HL-60 (cell line): ENCODE results near the gene HSP90AA1.

ENCODE experiments used
- DNase-seq, 2 experiments: peaks; one replicate each; pipeline ENCODE4 v3.0.0-alpha.2; 2010 to 2020; ENCODE audit warnings: low read depth in 1 of 2, low spot score in 1 of 2
- H3K27ac ChIP-seq: fragments of 250-450 bp; sonication (Bioruptor Pico); replicated peaks from 2 replicates; pipeline ENCODE4 v1.5.1; 2020; ENCODE audit warnings: mild to moderate bottlenecking, moderate library complexity
- H3K27me3 ChIP-seq: fragments of 250-450 bp; sonication (Bioruptor Pico); 2 replicates; pipeline ENCODE4 v1.5.1; 2021; ENCODE audit warnings: mild to moderate bottlenecking, moderate library complexity; ENCODE audit not compliant: insufficient read depth, poor library complexity, severe bottlenecking
- H3K4me3 ChIP-seq: replicated peaks from 2 replicates; pipeline ENCODE4 v1.5.1; 2011; ENCODE audit warnings: mild to moderate bottlenecking, control low read depth, low read length; ENCODE audit not compliant: insufficient read depth
- GABPA ChIP-seq: IDR thresholded peaks from 2 replicates; pipeline ENCODE4 v1.6.1; 2012; ENCODE audit warnings: low read depth
- POLR2AphosphoS5 ChIP-seq: IDR thresholded peaks from 2 replicates; pipeline ENCODE4 v1.6.1; 2012; ENCODE audit warnings: low read depth
- SPI1 ChIP-seq: IDR thresholded peaks from 2 replicates; pipeline ENCODE4 v1.6.1; 2012; ENCODE audit warnings: low read depth, mild to moderate bottlenecking, borderline replicate concordance
- TF ChIP-seq, protein P1 (sequence below): IDR thresholded peaks from one replicate; pipeline ENCODE4 v1.5.1; 2011; ENCODE audit warnings: low read length, control low read depth, inconsistent platforms; ENCODE audit not compliant: insufficient read depth
- TF ChIP-seq, protein P2 (sequence below): IDR thresholded peaks from 2 replicates; pipeline ENCODE4 v1.6.1; 2012; ENCODE audit warnings: low read depth; ENCODE audit not compliant: insufficient replicate concordance

The HSP90AA1 gene

DNA sequence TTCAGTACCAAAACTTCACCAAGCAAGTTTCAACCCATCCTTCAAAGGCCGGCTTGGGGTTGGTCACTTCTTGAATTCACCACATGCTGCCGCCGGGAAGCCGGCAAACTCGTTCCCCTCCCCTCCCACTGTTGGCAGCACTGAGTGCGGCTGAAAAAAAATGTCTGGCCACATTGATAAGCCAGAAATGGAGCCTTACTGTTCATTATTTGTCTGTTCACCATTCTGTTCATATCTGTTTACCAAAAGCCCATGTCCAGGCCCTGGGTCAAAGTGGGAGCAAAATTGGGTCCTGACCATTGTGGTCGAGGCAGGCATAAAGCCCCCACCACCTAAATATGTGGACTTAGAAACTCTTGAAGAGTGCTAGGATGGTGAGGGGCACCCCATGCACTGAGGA is 7.3 kb upstream of the HSP90AA1 start:
- H3K27me3 ChIP-seq = no peaks in the 10 kb centered on the region
- H3K27ac ChIP-seq = no peak overlapping the region
- H3K4me3 ChIP-seq = no peak overlapping the region
- no peak for DNase-seq
- TF ChIP-seq, protein P1, sequence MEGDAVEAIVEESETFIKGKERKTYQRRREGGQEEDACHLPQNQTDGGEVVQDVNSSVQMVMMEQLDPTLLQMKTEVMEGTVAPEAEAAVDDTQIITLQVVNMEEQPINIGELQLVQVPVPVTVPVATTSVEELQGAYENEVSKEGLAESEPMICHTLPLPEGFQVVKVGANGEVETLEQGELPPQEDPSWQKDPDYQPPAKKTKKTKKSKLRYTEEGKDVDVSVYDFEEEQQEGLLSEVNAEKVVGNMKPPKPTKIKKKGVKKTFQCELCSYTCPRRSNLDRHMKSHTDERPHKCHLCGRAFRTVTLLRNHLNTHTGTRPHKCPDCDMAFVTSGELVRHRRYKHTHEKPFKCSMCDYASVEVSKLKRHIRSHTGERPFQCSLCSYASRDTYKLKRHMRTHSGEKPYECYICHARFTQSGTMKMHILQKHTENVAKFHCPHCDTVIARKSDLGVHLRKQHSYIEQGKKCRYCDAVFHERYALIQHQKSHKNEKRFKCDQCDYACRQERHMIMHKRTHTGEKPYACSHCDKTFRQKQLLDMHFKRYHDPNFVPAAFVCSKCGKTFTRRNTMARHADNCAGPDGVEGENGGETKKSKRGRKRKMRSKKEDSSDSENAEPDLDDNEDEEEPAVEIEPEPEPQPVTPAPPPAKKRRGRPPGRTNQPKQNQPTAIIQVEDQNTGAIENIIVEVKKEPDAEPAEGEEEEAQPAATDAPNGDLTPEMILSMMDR = no peak
- no peak for TF ChIP-seq SPI1
- TF ChIP-seq GABPA = no peak
- TF ChIP-seq, protein P2, sequence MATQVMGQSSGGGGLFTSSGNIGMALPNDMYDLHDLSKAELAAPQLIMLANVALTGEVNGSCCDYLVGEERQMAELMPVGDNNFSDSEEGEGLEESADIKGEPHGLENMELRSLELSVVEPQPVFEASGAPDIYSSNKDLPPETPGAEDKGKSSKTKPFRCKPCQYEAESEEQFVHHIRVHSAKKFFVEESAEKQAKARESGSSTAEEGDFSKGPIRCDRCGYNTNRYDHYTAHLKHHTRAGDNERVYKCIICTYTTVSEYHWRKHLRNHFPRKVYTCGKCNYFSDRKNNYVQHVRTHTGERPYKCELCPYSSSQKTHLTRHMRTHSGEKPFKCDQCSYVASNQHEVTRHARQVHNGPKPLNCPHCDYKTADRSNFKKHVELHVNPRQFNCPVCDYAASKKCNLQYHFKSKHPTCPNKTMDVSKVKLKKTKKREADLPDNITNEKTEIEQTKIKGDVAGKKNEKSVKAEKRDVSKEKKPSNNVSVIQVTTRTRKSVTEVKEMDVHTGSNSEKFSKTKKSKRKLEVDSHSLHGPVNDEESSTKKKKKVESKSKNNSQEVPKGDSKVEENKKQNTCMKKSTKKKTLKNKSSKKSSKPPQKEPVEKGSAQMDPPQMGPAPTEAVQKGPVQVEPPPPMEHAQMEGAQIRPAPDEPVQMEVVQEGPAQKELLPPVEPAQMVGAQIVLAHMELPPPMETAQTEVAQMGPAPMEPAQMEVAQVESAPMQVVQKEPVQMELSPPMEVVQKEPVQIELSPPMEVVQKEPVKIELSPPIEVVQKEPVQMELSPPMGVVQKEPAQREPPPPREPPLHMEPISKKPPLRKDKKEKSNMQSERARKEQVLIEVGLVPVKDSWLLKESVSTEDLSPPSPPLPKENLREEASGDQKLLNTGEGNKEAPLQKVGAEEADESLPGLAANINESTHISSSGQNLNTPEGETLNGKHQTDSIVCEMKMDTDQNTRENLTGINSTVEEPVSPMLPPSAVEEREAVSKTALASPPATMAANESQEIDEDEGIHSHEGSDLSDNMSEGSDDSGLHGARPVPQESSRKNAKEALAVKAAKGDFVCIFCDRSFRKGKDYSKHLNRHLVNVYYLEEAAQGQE = no peak
- TF ChIP-seq POLR2AphosphoS5 = no peak

DNA sequence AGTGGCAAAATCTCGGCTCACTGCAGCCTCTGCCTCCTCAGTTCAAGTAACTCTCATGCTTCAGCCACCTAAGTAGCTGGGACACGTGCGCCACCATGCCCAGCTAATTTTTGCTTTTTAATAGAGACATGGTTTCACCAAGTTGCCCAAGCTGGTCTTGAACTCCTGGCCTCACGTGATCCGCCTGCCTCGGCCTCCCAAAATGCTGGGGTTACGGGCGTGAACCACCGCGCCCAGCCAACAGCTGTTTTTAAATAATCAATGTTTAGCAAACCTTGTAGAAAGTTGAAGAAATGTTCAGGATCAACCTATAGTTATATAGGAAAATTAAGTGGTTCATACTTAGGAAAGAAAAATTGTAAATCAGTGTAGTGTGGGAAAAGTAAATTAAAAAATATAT is 6.0 kb upstream of the HSP90AA1 start:
- DNase-seq = no peak
- H3K27me3 ChIP-seq = no peaks in the 10 kb centered on the region
- H3K4me3 ChIP-seq = no peak overlapping the region
- H3K27ac ChIP-seq = no peak overlapping the region
- no peak for TF ChIP-seq GABPA

DNA sequence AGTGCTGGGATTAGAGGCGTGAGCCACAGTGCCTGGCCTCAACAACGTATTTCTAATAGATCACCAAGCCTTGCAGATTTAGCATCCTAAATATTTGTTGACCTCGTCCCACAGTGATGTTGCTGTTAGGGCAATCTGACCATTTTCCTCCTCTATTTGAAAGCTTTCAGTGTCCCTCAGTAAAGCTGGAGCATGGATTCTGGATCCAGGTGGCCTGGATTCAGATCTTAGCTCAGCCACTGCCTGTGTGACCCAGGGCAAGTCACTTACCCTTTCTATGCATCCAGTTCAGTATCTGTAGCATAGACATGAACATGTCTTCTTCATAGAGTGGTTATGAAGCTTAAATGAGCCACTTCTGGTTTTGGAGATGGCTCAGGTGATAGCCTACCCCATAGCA is 3.9 kb upstream of the HSP90AA1 start:
- TF ChIP-seq SPI1 = no peak
- TF ChIP-seq, protein P2 = no peak
- no peak for TF ChIP-seq GABPA
- TF ChIP-seq POLR2AphosphoS5 = no peak
- TF ChIP-seq, protein P1 = no peak

DNA sequence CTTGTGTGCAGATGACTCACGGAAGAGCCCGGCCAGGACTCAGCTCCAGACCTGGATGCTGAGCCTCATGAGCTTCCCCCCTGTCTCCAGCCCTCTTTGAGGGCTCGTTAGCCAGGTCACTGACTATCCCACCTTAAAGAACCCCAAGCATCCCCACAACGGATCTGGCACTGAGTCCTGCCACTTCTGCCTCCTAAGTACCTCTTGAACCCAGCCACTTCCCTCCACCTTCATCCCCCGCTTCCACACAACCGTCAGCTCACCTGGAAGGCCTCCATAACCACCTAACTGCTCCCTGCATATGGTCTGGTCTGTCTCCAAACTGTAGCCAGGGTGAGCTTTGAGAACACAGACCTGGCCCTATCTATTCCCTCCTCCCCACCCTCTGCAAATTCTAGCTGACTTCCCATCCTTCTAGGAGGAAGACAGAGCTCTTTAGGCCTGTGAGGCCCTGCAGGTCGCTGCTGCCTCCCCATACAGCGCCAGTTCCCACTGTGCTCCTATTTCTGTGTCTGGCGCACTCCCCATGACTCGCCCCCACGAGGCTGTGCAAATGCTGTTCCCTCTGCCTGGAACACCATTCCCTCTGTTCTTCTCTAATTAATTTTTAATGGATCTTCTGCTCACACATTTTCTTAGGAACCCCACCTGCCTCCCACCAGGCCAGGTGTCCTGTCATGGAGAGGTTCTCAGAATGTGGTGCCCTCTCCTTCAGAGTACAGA is 2.9 kb upstream of the HSP90AA1 start:
- TF ChIP-seq SPI1 (no peak), POLR2AphosphoS5 (no peak), GABPA (no peak)
- TF ChIP-seq, protein P2 = no peak
- TF ChIP-seq, protein P1 = no peak
- Histone ChIP-seq H3K27me3 (no peaks in the 10 kb centered on the region), H3K4me3 (no peak overlapping the region), H3K27ac (no peak overlapping the region)
- peak in 1 of 2 experiments; percentile 7 for DNase-seq

More for the DNA sequence above, 3.9 kb upstream of the HSP90AA1 start:
- Histone ChIP-seq H3K27ac (no peak overlapping the region), H3K4me3 (no peak overlapping the region), H3K27me3 (no peaks in the 10 kb centered on the region)
- no peak for DNase-seq
